Ovary (tissue), 9 donors: ENCODE measurements around the gene RSBN1. TPM values are rescaled to one million over a fixed set of nuclear protein-coding genes. Genes with fewer than 3 reads are reported as not detected.

Experiments
- DNase-seq, 5 donors: peaks; one replicate each; pipeline ENCODE4 v3.0.0-alpha.2; 2019 to 2020
- H3K27ac ChIP-seq, 2 donors: fragments of 200-600 bp; one replicate each; pipeline versions ENCODE4 v1.5.1 to v1.8.0; 2019 to 2022
- H3K27me3 ChIP-seq: fragments of 200-600 bp; one replicate; pipeline ENCODE4 v1.8.0; 2022
- H3K36me3 ChIP-seq: fragments of 200-600 bp; sonication (generic); one replicate; pipeline ENCODE4 v1.5.1; 2019
- H3K4me1 ChIP-seq: one replicate; pipeline ENCODE4 v1.8.1; 2013; ENCODE audit warnings: mild to moderate bottlenecking, moderate library complexity; ENCODE audit not compliant: insufficient read depth
- H3K4me3 ChIP-seq: fragments of 200-600 bp; sonication (generic); one replicate; pipeline ENCODE4 v1.5.1; 2017
- H3K9me3 ChIP-seq, 2 donors: fragments of 200-600 bp in 1 of 2; sonication (generic) in 1 of 2; one replicate each; pipeline versions ENCODE4 v1.5.1 to v1.8.1; 2013 to 2019; ENCODE audit warnings: mild to moderate bottlenecking in 1 of 2, moderate library complexity in 1 of 2
- EP300 ChIP-seq: sonication (generic); formaldehyde crosslinking; IDR thresholded peaks from one replicate; pipeline ENCODE4 v1.6.1; 2017; ENCODE audit warnings: antibody characterized with exemption
- POLR2A ChIP-seq: fragments of 450-650 bp; IDR thresholded peaks from one replicate; pipeline ENCODE4 v1.6.1; 2017; ENCODE audit warnings: antibody characterized with exemption, mild to moderate bottlenecking, moderate library complexity
- WGBS, 3 donors: extraction: QIAGEN DNeasy Blood & Tissue Kit in 1 of 3; methylation state at CpG; one replicate each; pipeline versions ENCODE4 v1.1.5 to v1.1.7; 2013 to 2017; 5-methylcytosine and 5-hydroxymethylcytosine counted together
- intact Hi-C, 4 donors: fragments of 100-400 bp; cut with DNase I; formaldehyde crosslinking; loops; one replicate each; pipeline versions ENCODE4 v1.11.0 to v1.15.1; 2022 to 2023
- polyA plus RNA-seq, 2 donors: library from polyadenylated mRNA; stranded (reverse); fragments of 200-250 nt in 1 of 2; fragments of 350-450 nt in 1 of 2; fragmentation: Illumina TruSeq in 1 of 2; extraction: RNeasy Lipid Tissue Mini Kit (QIAGEN cat#74804) in 1 of 2; gene quantifications; one replicate each; pipeline ENCODE4 v1.2.3, GENCODE V29; 2013 to 2014
- total RNA-seq, 7 donors: library from RNA; depleted of rRNA in 2 of 7; stranded (reverse); fragments of >200 nt in 2 of 7; fragmentation: NEBNext Ultra II Directional in 3 of 7; extraction: Animal tissue kit (Norgen Biotek cat#: 25700) in 3 of 7; gene quantifications; one replicate each; pipeline versions ENCODE4 v1.1.0 to v1.2.4, GENCODE V29; 2016 to 2023
- TF ChIP-seq, protein P1 (sequence below), 3 donors: fragments of 450-650 bp in 2 of 3; fragments of 200-600 bp in 1 of 3; IDR thresholded peaks; one replicate each; pipeline versions ENCODE4 v1.5.1 to v1.8.0; 2016 to 2022; ENCODE audit warnings: antibody characterized with exemption in 3 of 3, mild to moderate bottlenecking in 1 of 3
- donor health status: DM: no; HTN: no; CAD: no; lungs with moderate emphysema.
- donor health status: DM: no; HTN: no; CAD: no.
- donor health status: Bipolar disorder and iron deficiency.
- donor health status: DM: yes; HTN: yes; CAD: no.
- donor health status: DM: no; HTN: no; CAD: no.
- donor health status: DM: yes; HTN: yes; CAD: no.

Gene RSBN1
- total and polyA plus RNA-seq, 9 donors = 10.5 to 36.1 (median 29.7) TPM

DNA sequence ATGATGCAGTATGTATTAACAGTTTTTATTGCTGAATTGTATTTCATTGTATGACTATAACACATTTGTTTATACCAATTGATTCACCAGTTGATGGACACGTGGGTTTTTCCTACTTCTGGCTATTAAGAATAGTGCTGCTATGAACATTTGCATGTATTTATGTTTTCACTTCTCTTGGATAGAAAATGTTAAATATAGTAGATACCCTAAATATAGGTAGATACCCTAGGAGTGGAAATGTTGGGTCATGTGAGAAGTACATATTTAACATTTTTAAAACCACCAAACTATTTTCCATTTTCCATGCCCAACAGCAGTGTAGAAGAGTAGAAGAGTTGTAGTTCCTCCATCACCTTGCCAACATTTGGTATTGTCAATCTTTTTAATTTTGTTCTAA is 60.8 kb downstream of the RSBN1 start:
- no peaks in the 10 kb centered on the region for H3K27me3 ChIP-seq
- H3K9me3 ChIP-seq = no peaks in the 10 kb centered on the region
- TF ChIP-seq POLR2A = no peak
- TF ChIP-seq, protein P1, sequence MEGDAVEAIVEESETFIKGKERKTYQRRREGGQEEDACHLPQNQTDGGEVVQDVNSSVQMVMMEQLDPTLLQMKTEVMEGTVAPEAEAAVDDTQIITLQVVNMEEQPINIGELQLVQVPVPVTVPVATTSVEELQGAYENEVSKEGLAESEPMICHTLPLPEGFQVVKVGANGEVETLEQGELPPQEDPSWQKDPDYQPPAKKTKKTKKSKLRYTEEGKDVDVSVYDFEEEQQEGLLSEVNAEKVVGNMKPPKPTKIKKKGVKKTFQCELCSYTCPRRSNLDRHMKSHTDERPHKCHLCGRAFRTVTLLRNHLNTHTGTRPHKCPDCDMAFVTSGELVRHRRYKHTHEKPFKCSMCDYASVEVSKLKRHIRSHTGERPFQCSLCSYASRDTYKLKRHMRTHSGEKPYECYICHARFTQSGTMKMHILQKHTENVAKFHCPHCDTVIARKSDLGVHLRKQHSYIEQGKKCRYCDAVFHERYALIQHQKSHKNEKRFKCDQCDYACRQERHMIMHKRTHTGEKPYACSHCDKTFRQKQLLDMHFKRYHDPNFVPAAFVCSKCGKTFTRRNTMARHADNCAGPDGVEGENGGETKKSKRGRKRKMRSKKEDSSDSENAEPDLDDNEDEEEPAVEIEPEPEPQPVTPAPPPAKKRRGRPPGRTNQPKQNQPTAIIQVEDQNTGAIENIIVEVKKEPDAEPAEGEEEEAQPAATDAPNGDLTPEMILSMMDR (IDR thresholded peaks at IDR 0.05) = no peak
- TF ChIP-seq EP300 = no peak
- H3K4me3 ChIP-seq = no peak overlapping the region
- H3K36me3 ChIP-seq = no peaks in the 10 kb centered on the region
- WGBS, 3 donors = 85 to 94% (median 93%) methylated on average over 1 of the region's 1 CpG
- no peak overlapping the region for H3K27ac ChIP-seq
- H3K4me1 ChIP-seq = no peaks in the 10 kb centered on the region
- intact Hi-C loops = loop anchor here in 1 of 4 donors (10.0 kb wide), 1 partner anchor 153 kb away; the partner anchor contains the start of genes AP4B1 and DCLRE1B
- no peak for DNase-seq

DNA sequence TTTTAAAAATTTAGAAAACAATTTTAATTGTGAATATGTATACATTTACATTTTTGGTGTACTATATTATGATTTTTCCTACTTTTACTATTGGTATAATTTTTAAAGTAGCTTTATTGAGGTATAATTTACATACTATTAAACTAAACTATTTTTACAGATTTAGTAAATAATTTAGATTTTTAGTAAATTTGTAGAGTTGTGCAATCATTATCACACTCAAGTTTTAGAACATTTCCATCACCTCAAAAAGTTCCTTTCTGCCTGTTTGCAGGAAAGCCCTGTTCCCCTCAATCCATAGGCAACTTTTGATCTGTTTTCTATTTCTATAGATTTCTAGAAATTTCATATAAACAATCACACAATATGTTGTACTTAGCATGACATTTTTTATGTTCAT is 61.2 kb downstream of the RSBN1 start:
- intact Hi-C loops = loop anchor here in 1 of 4 donors (10.0 kb wide), 1 partner anchor 154 kb away; the partner anchor contains the start of genes AP4B1 and DCLRE1B
- Histone ChIP-seq H3K36me3 (no peaks in the 10 kb centered on the region), H3K9me3 (no peaks in the 10 kb centered on the region), H3K4me3 (no peak overlapping the region), H3K27me3 (no peaks in the 10 kb centered on the region), H3K27ac (no peak overlapping the region), H3K4me1 (no peaks in the 10 kb centered on the region)
- no peak for DNase-seq
- TF ChIP-seq EP300 = no peak
- no peak for TF ChIP-seq POLR2A
- TF ChIP-seq, protein P1 (IDR thresholded peaks at IDR 0.05) = no peak

DNA sequence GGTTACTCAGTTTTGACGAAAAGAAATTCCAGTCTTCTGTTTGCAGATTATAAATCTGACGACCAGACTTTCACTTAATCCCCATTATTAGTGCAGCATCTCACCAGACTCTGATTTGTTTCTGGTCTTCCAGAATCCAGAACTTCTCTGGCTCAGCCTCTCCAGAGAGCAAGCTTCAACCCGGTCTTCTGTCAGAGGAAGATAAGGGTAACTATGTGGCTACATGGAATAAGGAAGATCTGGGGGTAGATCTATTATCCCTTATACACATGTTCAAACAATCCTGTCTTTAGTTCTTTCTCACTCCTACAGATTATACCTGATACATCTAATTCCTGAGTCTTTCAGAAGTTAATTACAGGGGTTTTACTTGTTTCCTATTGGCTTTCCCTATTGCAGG is 62.9 kb downstream of the RSBN1 start:
- Histone ChIP-seq H3K4me1 (no peaks in the 10 kb centered on the region), H3K36me3 (no peaks in the 10 kb centered on the region), H3K27me3 (no peaks in the 10 kb centered on the region), H3K27ac (no peak overlapping the region), H3K4me3 (no peak overlapping the region), H3K9me3 (no peaks in the 10 kb centered on the region)
- no peak for TF ChIP-seq EP300
- TF ChIP-seq, protein P1 (IDR thresholded peaks at IDR 0.05) = no peak
- WGBS, 3 donors = 88 to 92% (median 89%) methylated on average over 3 of the region's 3 CpGs
- intact Hi-C loops = no loop called here
- DNase-seq = no peak

- Histone ChIP-seq H3K4me1 (no peaks in the 10 kb centered on the region), H3K27me3 (no peaks in the 10 kb centered on the region), H3K4me3 (no peak overlapping the region), H3K36me3 (no peaks in the 10 kb centered on the region), H3K27ac (no peak overlapping the region), H3K9me3 (no peaks in the 10 kb centered on the region)
- 38 to 47% (median 43%) methylated on average over 1 of the region's 1 CpG for WGBS, 3 donors
- TF ChIP-seq, protein P1 (IDR thresholded peaks at IDR 0.05) = no peak
- TF ChIP-seq POLR2A (no peak), EP300 (no peak)
- intact Hi-C loops = no loop called here
- DNase-seq = no peak
Measured at GRCh38 chr1:113747376-113747775, 64.9 kb downstream of the RSBN1 start.

DNA sequence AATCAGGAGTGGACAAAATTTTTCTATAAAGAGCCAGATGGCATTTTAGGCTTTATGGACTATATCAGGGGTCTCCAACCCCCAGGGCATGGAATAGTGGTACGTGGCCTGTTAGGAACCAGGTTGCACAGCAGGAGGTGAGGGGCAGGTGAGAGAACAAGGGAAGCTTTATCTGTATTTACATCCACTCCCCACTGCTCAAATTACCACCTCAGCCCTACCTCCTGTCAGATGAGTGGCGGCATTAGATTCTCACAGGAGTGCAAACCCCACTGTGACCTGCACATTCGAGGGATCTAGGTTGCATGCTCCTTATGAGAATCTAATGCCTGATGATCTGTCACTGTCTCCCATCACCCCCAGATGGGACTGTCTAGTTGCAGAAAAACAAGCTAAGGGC is 66.9 kb downstream of the RSBN1 start:
- Histone ChIP-seq H3K27me3 (no peaks in the 10 kb centered on the region), H3K27ac (no peak overlapping the region), H3K4me3 (no peak overlapping the region), H3K9me3 (no peaks in the 10 kb centered on the region), H3K36me3 (no peaks in the 10 kb centered on the region), H3K4me1 (no peaks in the 10 kb centered on the region)
- DNase-seq = no peak
- intact Hi-C loops = no loop called here
- TF ChIP-seq, protein P1 (IDR thresholded peaks at IDR 0.05) = no peak
- TF ChIP-seq POLR2A = no peak
- no peak for TF ChIP-seq EP300
- 95 to 97% (median 97%) methylated on average over 3 of the region's 3 CpGs for WGBS, 3 donors
